ENCODE results near the gene LILRB3. TPM values are rescaled to one million over a fixed set of nuclear protein-coding genes. Genes with fewer than 3 reads are reported as not detected.
"Not testable (repeated sequence)": the region's sequence is repeated elsewhere in the genome, so short reads cannot be mapped to it uniquely, and the experiment has no call there.

The LILRB3 gene
- 1 to 10 TPM in 1 of 3 donors, under 1 TPM in 2; 0.74 to 1.1 (median 1.00) TPM for polyA plus RNA-seq (ENCODE audit: insufficient read length in 3 of 3)

GRCh38 chr19:54222474-54223276 is at the start of gene LILRB3:
Gene LILRB3 (minus strand): TSS chr19:54223007. CDS start chr19:54222976, 31 bp downstream.
- DNase-seq (ENCODE audit: low read depth in 3 of 3, low spot score in 2 of 3), result not testable (repeated sequence)

GRCh38 chr19:54272181-54272580 is 49.4 kb upstream of the LILRB3 start:
- not testable (repeated sequence) for DNase-seq (ENCODE audit: low read depth in 3 of 3, low spot score in 2 of 3)

DNA sequence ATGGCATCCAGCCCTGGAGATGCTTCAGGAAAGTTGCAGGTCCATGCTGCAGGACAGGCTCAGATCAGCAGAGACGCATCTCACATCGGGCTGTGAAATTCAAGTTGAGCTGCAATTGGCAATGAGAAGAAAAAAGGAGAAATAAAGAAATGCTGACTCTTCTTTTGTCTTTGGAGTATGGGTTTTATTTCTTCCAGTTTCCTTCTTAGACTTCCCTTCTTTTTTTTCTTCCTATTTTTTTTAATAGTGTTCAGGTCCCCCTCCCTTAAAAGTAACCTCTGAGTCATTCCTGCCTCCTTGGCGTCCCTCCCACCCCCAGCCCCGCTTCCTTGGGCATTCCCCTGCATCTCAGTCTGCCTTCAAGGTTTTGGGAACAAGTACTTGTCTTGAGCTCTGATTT is 48.8 kb upstream of the LILRB3 start:
- DNase-seq (ENCODE audit: low read depth in 3 of 3, low spot score in 2 of 3), result not testable (repeated sequence)

- DNase-seq (ENCODE audit: low read depth in 3 of 3, low spot score in 2 of 3), result no peak
Observed at GRCh38 chr19:54271106-54271505, 48.3 kb upstream of the LILRB3 start.

DNA sequence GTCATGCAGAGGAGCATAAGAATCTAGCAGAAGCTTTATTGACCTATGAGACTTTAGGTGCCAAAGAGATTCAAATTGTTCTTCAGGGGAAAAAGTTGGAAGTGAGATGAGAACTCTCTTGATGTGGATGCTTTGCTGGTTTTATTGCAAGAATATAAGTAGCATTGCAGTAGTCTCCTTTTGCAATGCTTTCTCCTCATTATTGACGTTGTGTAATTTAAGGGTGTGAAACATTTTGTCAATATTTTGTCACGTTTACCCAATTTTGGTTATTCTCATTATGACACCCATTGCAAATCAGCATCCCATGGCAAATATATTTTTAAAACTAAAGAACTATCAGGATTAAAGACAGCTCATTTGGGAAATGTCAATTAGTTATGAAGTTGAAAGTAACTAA is 46.1 kb upstream of the LILRB3 start:
- no peak for DNase-seq (ENCODE audit: low read depth in 3 of 3, low spot score in 2 of 3)

DNA sequence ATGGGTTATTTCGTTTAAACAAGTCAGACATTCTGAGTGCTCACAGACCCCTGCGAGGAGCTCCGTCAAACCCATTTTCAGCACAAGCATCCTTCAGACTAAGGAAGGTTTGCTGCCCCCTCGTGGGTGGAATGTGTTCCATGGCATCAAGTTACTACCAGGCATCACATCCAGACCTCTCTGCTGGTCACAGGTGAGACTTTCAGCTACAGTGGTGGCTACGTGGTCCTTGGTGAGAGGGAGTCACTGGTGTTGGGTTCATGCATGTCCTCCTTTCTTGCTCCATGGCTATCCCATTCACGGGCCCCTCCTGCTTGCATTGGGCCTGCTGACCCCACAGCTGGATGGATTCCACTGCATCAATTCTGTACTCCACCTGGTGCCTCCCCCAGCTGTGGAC is 43.3 kb upstream of the LILRB3 start:
- peak; percentile 54 to 81 (median 81) for DNase-seq (ENCODE audit: low read depth in 3 of 3, low spot score in 2 of 3)

DNA sequence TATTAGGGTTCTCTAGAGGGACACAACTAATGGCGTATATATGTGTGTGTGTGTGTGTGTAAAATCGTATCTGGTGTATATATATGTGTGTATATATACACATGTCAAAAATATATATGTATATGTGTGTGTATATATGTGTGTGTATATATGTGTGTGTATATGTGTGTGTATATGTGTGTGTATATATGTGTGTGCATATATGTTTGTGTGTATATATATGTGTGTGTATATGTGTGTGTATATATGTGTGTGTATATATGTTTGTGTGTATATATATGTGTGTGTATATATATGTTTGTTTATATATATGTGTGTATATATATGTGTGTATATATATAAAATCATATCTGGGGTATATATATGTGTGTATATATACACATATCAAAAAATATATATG is 39.7 kb upstream of the LILRB3 start:
- DNase-seq (ENCODE audit: low read depth in 3 of 3, low spot score in 2 of 3), result no peak

DNA sequence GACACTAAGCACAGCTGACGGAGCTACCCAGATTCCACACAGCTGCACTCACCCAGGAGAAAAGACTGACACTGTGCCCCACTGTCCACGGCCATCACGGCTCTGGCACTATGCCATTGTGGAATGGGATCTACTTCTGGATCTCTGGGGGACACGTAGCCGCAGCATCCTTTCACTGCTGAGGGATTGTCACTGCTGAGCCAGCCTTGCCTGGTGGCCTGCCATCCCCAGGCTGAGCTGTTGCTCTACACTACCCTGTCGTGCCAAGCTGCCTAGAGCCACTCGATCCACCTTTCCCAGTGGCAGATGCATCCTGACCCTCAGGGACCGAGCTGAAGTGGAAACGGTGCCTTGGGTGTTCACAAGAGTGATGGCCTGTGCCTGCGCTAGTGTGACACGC is 39.3 kb upstream of the LILRB3 start:
- no peak for DNase-seq (ENCODE audit: low read depth in 3 of 3, low spot score in 2 of 3)

DNA sequence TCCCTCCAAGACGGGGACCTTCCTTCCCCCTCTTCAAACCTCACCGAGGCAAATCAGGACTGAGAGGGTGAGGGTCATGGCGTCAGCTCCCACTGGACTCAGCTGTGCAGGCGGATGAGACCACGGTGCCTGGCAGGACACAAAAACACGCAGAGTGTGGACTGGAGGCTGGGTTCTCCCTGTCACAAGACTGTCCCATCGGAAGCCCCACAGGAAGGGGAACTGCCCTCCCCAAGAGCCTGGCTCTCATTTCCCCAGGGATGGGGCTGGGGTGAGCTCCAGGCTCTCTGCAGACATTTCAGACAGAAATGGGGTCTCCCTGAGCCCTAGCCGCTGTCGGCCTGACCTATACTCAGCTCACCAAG is 34.3 kb upstream of the LILRB3 start, which contains the start of gene LILRB5:
TSS of gene LILRB5 (minus strand) at position 158 of the 365 bp plus-strand sequence. CDS start at position 78, 80 bp downstream.
- no peak for DNase-seq (ENCODE audit: low read depth in 3 of 3, low spot score in 2 of 3)

GRCh38 chr19:54256250-54257115 is 33.7 kb upstream of the LILRB3 start:
- DNase-seq (ENCODE audit: low read depth in 3 of 3, low spot score in 2 of 3), result no peak

- no peak for DNase-seq (ENCODE audit: low read depth in 3 of 3, low spot score in 2 of 3)
Observed at GRCh38 chr19:54255105-54255775, 32.4 kb upstream of the LILRB3 start.

DNA sequence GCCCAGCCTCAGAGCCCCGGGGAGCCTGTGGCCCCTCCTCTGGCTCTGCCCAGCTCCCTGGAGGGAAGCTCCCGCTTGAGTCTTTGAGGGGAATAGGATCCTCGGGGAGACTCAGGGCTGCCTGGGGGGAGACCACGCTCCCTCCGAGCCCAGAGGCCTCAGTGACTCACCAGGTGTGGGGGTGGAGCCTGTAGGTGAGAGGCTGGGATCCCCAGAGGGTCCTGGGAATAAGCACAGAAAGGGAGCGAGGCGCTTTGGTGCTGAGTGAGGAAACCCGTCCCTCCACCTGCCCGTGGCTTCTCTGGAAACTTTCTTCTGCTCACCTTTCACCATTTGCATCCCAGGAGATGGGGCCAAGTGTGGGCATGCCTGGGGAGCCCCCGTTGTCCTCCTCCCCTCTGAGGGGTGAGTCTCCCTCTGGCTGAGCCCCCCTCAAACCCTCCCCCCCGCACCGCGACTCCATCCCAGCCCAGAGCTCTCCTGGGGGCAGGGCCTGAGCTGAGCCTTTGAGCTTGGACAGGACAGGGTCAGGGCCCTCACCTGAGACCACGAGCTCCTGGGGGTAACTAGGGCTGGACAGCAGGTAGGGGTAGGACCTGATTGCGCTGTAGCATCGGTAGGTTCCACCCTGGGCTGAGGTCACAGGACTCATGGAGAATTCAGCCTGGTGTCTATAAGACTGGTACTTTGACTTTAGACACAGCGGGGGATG is 31.5 kb upstream of the LILRB3 start:
- DNase-seq (ENCODE audit: low read depth in 3 of 3, low spot score in 2 of 3), result no peak

DNA sequence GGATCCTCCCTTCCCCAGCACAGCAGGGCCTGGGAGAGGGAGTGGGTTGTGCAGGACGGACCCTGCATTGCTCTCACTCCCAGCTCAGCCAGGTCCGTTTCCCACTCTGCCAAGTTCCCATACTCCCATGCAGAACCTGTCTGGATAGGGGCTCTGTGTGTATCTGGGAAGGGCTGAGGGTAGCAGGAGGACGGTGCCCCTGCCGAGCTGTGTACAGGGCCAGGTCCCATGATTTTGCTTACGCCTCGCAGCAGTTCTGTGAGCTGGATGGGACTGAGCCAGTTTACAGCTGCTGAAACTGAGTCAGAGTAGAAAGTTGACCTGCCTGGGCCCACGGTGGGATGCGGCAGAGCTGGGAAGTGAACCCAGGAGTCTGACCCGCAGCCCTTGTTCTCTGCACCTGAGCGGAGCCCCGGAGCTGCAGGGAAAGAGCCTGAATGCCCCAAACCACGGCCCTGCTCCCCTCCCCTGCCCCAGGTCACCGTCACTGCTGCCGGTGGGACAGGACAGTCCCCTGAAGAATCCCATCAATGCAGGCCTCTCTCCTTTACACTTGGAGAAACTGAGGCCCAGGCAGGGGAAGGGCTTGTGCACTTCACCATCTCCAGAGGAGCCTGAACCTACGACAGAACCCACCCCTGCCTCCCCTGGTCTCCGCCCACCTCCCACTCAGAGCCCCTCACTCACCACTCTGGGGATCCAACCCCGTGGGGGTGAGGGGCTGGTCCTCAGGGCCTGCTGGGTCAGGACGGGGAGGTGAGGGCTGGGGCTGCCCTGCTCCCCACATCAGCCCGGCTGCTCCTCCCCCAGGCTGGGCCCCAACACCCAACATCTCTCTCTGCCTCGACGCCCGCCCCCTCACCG is 30.8 kb upstream of the LILRB3 start:
- no peak for DNase-seq (ENCODE audit: low read depth in 3 of 3, low spot score in 2 of 3)

DNA sequence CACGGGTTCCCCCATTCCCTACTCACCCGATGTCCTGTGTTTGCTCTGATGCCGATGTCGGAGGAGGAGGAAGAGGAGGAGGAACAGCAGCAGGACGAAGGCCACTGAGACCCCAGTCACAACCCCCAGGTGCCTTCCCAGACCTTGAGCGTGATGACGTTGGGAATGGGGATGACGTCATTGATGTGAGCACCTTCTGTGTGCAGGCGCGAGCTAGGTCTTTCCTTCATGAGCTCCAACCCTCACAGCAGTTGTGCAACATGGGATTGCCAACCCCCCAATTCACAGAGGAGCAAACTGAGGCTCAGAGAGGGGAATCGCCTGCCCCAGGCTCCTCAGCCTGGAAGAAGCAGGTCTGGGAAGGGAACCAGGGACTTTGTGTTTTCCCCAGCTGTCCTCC is 30.0 kb upstream of the LILRB3 start:
- DNase-seq (ENCODE audit: low read depth in 3 of 3, low spot score in 2 of 3), result no peak

- no peak for DNase-seq (ENCODE audit: low read depth in 3 of 3, low spot score in 2 of 3)
Observed at GRCh38 chr19:54252243-54252642, 29.4 kb upstream of the LILRB3 start.

- DNase-seq (ENCODE audit: low read depth in 3 of 3, low spot score in 2 of 3), result no peak
Observed at GRCh38 chr19:54248016-54248601, 25.3 kb upstream of the LILRB3 start.

DNA sequence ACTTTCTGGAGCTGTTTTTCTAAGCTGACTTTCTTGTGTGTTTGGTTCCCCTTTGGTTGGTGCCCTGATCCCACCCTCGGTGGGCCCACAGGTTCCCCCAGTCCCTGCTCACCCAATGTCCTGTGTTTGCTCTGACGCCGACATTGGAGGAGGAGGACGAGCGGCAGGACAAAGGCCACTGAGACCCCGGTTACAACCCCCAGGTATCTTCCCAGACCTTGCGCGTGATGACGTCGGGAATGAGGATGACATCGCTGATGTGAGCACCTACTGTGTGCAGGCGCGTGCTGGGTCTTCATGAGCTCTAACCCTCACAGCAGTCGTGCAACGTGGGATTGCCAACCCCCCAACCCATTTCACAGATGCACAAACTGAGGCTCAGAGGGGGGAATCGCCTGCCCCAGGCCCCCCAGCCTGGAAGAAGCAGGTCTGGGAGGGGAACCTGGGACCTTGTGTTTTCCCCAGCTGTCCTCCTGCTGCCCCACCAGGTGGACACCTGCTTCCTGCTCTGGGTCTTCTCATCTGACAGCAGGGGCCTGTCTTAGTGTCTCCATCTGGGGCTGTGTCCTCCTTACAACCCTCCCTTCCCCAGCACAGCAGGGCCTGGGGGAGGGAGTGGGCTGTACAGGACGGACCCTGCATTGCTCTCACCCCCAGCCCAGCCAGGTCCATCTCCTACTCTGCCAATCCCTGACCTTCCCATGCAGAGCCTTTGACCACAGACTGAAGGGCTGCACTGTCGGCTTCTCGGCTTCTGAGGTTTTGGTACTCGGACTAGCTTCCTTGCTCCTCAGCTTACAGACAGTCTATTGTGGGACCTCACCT is 24.5 kb upstream of the LILRB3 start:
- no peak for DNase-seq (ENCODE audit: low read depth in 3 of 3, low spot score in 2 of 3)

- DNase-seq (ENCODE audit: low read depth in 3 of 3, low spot score in 2 of 3), result no peak
Observed at GRCh38 chr19:54245936-54246335, 23.1 kb upstream of the LILRB3 start.
